ENCODE data around the gene TMEM165. TPM values are rescaled to one million over a fixed set of nuclear protein-coding genes. Genes with fewer than 3 reads are reported as not detected.

The TMEM165 gene
- total and polyA plus RNA-seq, 12 donors, result 52.4 to 290 (median 147) TPM

- no peak overlapping the region for H3K4me3 ChIP-seq
- TF ChIP-seq POLR2A (IDR thresholded peaks at IDR 0.05) (no peak), CTCF (IDR thresholded peaks at IDR 0.05) (no peak)
- 73 to 83% (median 76%) methylated on average over 2 of the region's 2 CpGs for WGBS, 4 donors
- DNase-seq, result no peak
- H3K36me3 ChIP-seq (replicated peaks in 1 of 2), result no peaks in the 10 kb centered on the region
- no peaks in the 10 kb centered on the region for H3K9me3 ChIP-seq (replicated peaks in 1 of 3)
- H3K27me3 ChIP-seq, result no peaks in the 10 kb centered on the region
- no peak overlapping the region for H3K27ac ChIP-seq
- peaks cover 0 to 5% of the 10 kb centered on the region in 2 donors for H3K4me1 ChIP-seq (replicated peaks in 1 of 2)
- intact Hi-C loops (cut with DNase I), result no loop called here
Observed at GRCh38 chr4:55458611-55459010, 62.9 kb downstream of the TMEM165 start.

GRCh38 chr4:55466001-55466400 lies 70.2 kb downstream of the TMEM165 start:
- no peaks in the 10 kb centered on the region for H3K36me3 ChIP-seq (replicated peaks in 1 of 2)
- intact Hi-C loops (cut with DNase I), result loop anchor here in 1 of 2 donors (10.0 kb wide), 1 partner anchor 79 kb away; the partner anchor contains the start of gene CLOCK

GRCh38 chr4:55468724-55469123 lies 73.0 kb downstream of the TMEM165 start:
- 78 to 89% (median 84%) methylated on average over 2 of the region's 2 CpGs for WGBS, 4 donors
- Histone ChIP-seq H3K4me1 (replicated peaks in 1 of 2) (no peaks in the 10 kb centered on the region), H3K27me3 (no peaks in the 10 kb centered on the region), H3K36me3 (replicated peaks in 1 of 2) (no peaks in the 10 kb centered on the region), H3K4me3 (no peak overlapping the region), H3K9me3 (replicated peaks in 1 of 3) (no peaks in the 10 kb centered on the region), H3K27ac (no peak overlapping the region)
- TF ChIP-seq CTCF (IDR thresholded peaks at IDR 0.05), result no peak
- TF ChIP-seq POLR2A (IDR thresholded peaks at IDR 0.05), result no peak
- intact Hi-C loops (cut with DNase I), result loop anchor here in 1 of 2 donors (10.0 kb wide), 1 partner anchor 76 kb away; the partner anchor contains the start of gene CLOCK
- DNase-seq, result no peak

More at GRCh38 chr4:55466001-55466400, 70.2 kb downstream of the TMEM165 start:
- no peaks in the 10 kb centered on the region for H3K9me3 ChIP-seq (replicated peaks in 1 of 3)
- 88 to 98% (median 94%) methylated on average over 3 of the region's 3 CpGs for WGBS, 4 donors
- H3K4me3 ChIP-seq, result no peak overlapping the region
- no peak for DNase-seq
- TF ChIP-seq POLR2A (IDR thresholded peaks at IDR 0.05) (no peak), CTCF (IDR thresholded peaks at IDR 0.05) (no peak)
- H3K27ac ChIP-seq, result no peak overlapping the region
- H3K4me1 ChIP-seq (replicated peaks in 1 of 2), result no peaks in the 10 kb centered on the region
- H3K27me3 ChIP-seq, result no peaks in the 10 kb centered on the region

GRCh38 chr4:55469979-55470378 lies 74.2 kb downstream of the TMEM165 start:
- Histone ChIP-seq H3K36me3 (replicated peaks in 1 of 2) (peaks cover 0 to under 1% of the 10 kb centered on the region in 2 donors), H3K27ac (no peak overlapping the region), H3K9me3 (replicated peaks in 1 of 3) (no peaks in the 10 kb centered on the region), H3K4me3 (no peak overlapping the region), H3K27me3 (no peaks in the 10 kb centered on the region), H3K4me1 (replicated peaks in 1 of 2) (no peaks in the 10 kb centered on the region)
- intact Hi-C loops (cut with DNase I), result loop anchor here in 1 of 2 donors (10.0 kb wide), 1 partner anchor 75 kb away; the partner anchor contains the start of gene CLOCK
- 97 to 100% (median 99%) methylated on average over 1 of the region's 1 CpG for WGBS, 4 donors
- DNase-seq, result no peak
- no peak for TF ChIP-seq CTCF (IDR thresholded peaks at IDR 0.05)
- no peak for TF ChIP-seq POLR2A (IDR thresholded peaks at IDR 0.05)

Small RNA genes lying within 50 kb of the gene (small RNA-seq; reads per million reads assigned to genes)
- 0 reads per million in 2 donors for gene RF00019

Other genes with a start within 250 kb of the TMEM165 start
- 10 to 100 TPM; 12.5 to 28.4 (median 17.2) TPM for gene SRD5A3, start 49.7 kb upstream of the TMEM165 start, total RNA-seq
- 10 to 100 TPM in 2 of 3 donors, 1 to 10 TPM in 1; 6.8 to 15.8 (median 15.7) TPM for gene SRD5A3, start 49.7 kb upstream of the TMEM165 start, polyA plus RNA-seq
- 10 to 100 TPM; 17.6 to 37.0 (median 30.6) TPM for gene CLOCK, start 151.0 kb downstream of the TMEM165 start, total RNA-seq
- gene CLOCK, start 151.0 kb downstream of the TMEM165 start, polyA plus RNA-seq, result 10 to 100 TPM in 2 of 3 donors, 1 to 10 TPM in 1; 6.9 to 27.8 (median 10.4) TPM
- gene PDCL2, start 196.3 kb downstream of the TMEM165 start, total RNA-seq, result under 1 TPM in 1 of 9 donors, not detected in 8; 0.94 TPM
- gene PDCL2, start 196.3 kb downstream of the TMEM165 start, polyA plus RNA-seq, result not detected
- under 1 TPM in 3 of 9 donors, not detected in 6; 0.39 to 0.99 (median 0.83) TPM for gene NMU, start 240.3 kb downstream of the TMEM165 start, total RNA-seq
- under 1 TPM in 2 of 3 donors, not detected in 1; 0.24 to 0.31 TPM for gene NMU, start 240.3 kb downstream of the TMEM165 start, polyA plus RNA-seq

Data from adrenal gland (tissue), 12 donors.